ENCODE measurements around the gene S1PR4.
"Not testable (repeated sequence)": the region's sequence is repeated elsewhere in the genome, so short reads cannot be mapped to it uniquely, and the experiment has no call there.

The S1PR4 gene

GRCh38 chr19:3196064-3196932 is 17.7 kb downstream of the S1PR4 start:
- no peak for DNase-seq (ENCODE audit: low spot score)

GRCh38 chr19:3196933-3197205 is 18.3 kb downstream of the S1PR4 start:
- DNase-seq (ENCODE audit: low spot score) = no peak

GRCh38 chr19:3198901-3199700 is 20.5 kb downstream of the S1PR4 start:
- DNase-seq (ENCODE audit: low spot score) = no peak

- DNase-seq (ENCODE audit: low spot score) = no peak
Observed at GRCh38 chr19:3201072-3201700, 22.6 kb downstream of the S1PR4 start.

GRCh38 chr19:3201911-3202310 is 23.3 kb downstream of the S1PR4 start:
- DNase-seq (ENCODE audit: low spot score) = no peak

- DNase-seq (ENCODE audit: low spot score) = no peak
Observed at GRCh38 chr19:3202346-3202745, 23.8 kb downstream of the S1PR4 start.

- DNase-seq (ENCODE audit: low spot score) = not testable (repeated sequence)
Observed at GRCh38 chr19:3202895-3203294, 24.3 kb downstream of the S1PR4 start.

- no peak for DNase-seq (ENCODE audit: low spot score)
Observed at GRCh38 chr19:3203805-3204645, 25.5 kb downstream of the S1PR4 start.

- no peak for DNase-seq (ENCODE audit: low spot score)
Observed at GRCh38 chr19:3204646-3205275, 26.2 kb downstream of the S1PR4 start.

GRCh38 chr19:3206216-3206953 is 27.8 kb downstream of the S1PR4 start:
- DNase-seq (ENCODE audit: low spot score) = no peak

GRCh38 chr19:3207461-3208242 is 29.1 kb downstream of the S1PR4 start:
- DNase-seq (ENCODE audit: low spot score) = peak; percentile 86

GRCh38 chr19:3208317-3209207 is 30.0 kb downstream of the S1PR4 start:
- DNase-seq (ENCODE audit: low spot score) = no peak

GRCh38 chr19:3210347-3211017 is 31.9 kb downstream of the S1PR4 start:
- peak; percentile 92 for DNase-seq (ENCODE audit: low spot score)

- no peak for DNase-seq (ENCODE audit: low spot score)
Observed at GRCh38 chr19:3211191-3211590, 32.6 kb downstream of the S1PR4 start.

GRCh38 chr19:3213159-3213558 is 34.6 kb downstream of the S1PR4 start:
- no peak for DNase-seq (ENCODE audit: low spot score)

GRCh38 chr19:3216874-3217273 is 38.3 kb downstream of the S1PR4 start:
- DNase-seq (ENCODE audit: low spot score) = no peak

- no peak for DNase-seq (ENCODE audit: low spot score)
Observed at GRCh38 chr19:3220576-3220975, 42.0 kb downstream of the S1PR4 start.

GRCh38 chr19:3221576-3221975 is 43.0 kb downstream of the S1PR4 start:
- not testable (repeated sequence) for DNase-seq (ENCODE audit: low spot score)

Data from iPS-NIHi11 (cell line).